Activated CD8-positive, alpha-beta T cell treated with anti-CD3 and anti-CD28 coated beads for 36 hours (primary cell): ENCODE data around the gene NXN. TPM values are rescaled to one million over a fixed set of nuclear protein-coding genes. Genes with fewer than 3 reads are reported as not detected.
A peak's percentile ranks its signal among the peaks of the same experiment; 100 is the strongest.

Experiments
- ATAC-seq: fragments of 200-7000 bp; cut with Tn5 transposase; one replicate; pipeline ENCODE4 v1.10.0; 2021; ENCODE audit warnings: mild to moderate bottlenecking, moderate library complexity
- CTCF ChIA-PET: fragments of 350-600 bp; sonication (Branson Sonifier 250); formaldehyde crosslinking; loops from one replicate; lab custom pipeline; 2021; ENCODE audit warnings: antibody characterized with exemption; lab: Charles Lee
- POLR2A ChIA-PET: fragments of 350-600 bp; sonication (Branson Sonifier 250); formaldehyde crosslinking; loops from one replicate; lab custom pipeline; 2021; ENCODE audit warnings: antibody characterized with exemption; lab: Charles Lee
- DNase-seq: peaks from one replicate; pipeline ENCODE4 v3.0.0-alpha.2; 2020
- H3K27ac Mint-ChIP-seq: one replicate; pipeline ENCODE4 v1.8.0; 2021; ENCODE audit warnings: mild to moderate bottlenecking, mixed read lengths
- H3K27me3 Mint-ChIP-seq: one replicate; pipeline ENCODE4 v1.8.0; 2021; ENCODE audit warnings: mixed read lengths
- H3K36me3 Mint-ChIP-seq: one replicate; pipeline ENCODE4 v1.8.0; 2021; ENCODE audit warnings: low read depth, mixed read lengths
- H3K4me1 Mint-ChIP-seq: one replicate; pipeline ENCODE4 v1.8.0; 2021; ENCODE audit warnings: low read depth, mixed read lengths
- H3K4me3 Mint-ChIP-seq: one replicate; pipeline ENCODE4 v1.8.0; 2021; ENCODE audit warnings: mild to moderate bottlenecking, moderate library complexity, mixed read lengths
- H3K9me3 Mint-ChIP-seq: one replicate; pipeline ENCODE4 v1.8.0; 2021; ENCODE audit warnings: mixed read lengths
- CTCF ChIP-seq: fragments of 200-600 bp; IDR thresholded peaks from one replicate; pipeline ENCODE4 v1.8.0; 2022; ENCODE audit warnings: antibody characterized with exemption, mild to moderate bottlenecking
- intact Hi-C: fragments of 100-400 bp; cut with micrococcal nuclease; formaldehyde crosslinking; loops from one replicate; pipeline ENCODE4 v1.10.0; 2022
- total RNA-seq, 2 experiments: library from RNA; stranded (reverse); gene quantifications; one replicate each; pipeline ENCODE4 v1.2.3, GENCODE V29; 2021

Gene NXN
- 1 to 10 TPM; 1.2 to 1.4 TPM for total RNA-seq

DNA sequence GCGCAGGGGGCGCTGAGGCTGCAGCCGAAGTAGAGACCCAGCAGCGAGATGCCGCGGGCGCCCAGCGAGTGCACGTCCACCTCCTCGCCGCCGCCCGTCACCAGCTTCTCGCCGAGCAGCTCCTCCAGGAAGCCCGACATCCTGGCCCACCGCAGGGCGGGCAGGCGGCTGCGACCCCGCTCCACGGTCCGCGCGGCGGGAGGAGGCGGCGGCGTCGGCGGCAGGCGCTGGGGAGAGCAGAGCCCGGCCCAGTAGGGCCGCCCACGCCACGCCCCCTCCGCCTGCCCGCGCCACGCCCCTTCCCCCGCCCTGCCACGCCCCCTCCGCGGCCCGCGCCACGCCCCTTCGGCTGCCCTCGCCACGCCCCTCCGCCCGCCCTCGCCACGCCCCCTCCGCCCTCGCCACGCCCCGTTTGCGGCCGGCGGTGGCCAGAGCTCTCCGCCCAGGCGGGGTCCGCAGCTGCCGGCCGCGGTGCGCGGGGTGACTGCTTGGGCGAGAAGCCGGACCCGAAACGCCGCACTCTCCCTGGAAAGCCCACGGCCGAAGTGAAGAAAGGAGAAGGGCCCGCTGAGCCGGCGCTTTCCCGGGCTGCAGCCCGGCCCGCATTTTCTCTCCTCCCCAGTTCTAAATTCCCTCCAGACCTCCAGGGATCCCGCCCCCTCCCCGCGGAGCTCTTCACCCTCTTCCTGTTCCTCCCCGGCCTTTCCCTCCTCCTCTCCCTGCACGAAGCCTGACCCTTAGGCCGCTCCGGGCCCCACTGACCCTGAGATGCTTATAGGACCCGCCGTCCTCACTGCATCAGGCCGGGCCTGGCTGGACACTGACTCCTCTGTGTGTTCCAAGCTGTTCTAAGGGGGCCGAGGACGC, at the start of gene NXN:
NXN (minus strand) TSS at position 238 of the 867 bp plus-strand sequence.
- CTCF ChIA-PET = interaction anchor here (1.0 to 3.5 kb wide), 17 partner anchors 9 to 815 kb away, joined by 3 to 63 read pairs (median 6); partner anchors contain the start of genes GEMIN4, GLOD4, MRM3 and TIMM22
- peak; percentile 87 for ATAC-seq
- H3K9me3 Mint-ChIP-seq = no peaks in the 10 kb centered on the region
- H3K4me1 Mint-ChIP-seq = peaks cover 11% of the 10 kb centered on the region
- TF ChIP-seq CTCF = no peak
- H3K27ac Mint-ChIP-seq = no peak within 1 kb of the TSS
- peaks cover 28% of the 10 kb centered on the region for H3K27me3 Mint-ChIP-seq
- no peaks in the 10 kb centered on the region for H3K36me3 Mint-ChIP-seq
- intact Hi-C loops = loop anchor here (5.0 to 10.0 kb wide), 2 partner anchors 95 to 182 kb away; no protein-coding TSS in a partner anchor
- POLR2A ChIA-PET = interaction anchor here (0.6 to 2.5 kb wide), 7 partner anchors 17 to 577 kb away, joined by 3 to 11 read pairs (median 3); partner anchors contain the start of genes GEMIN4, GLOD4, MRM3 and TIMM22
- DNase-seq = peak; percentile 86
- peak within 1 kb of the TSS; percentile 67 for H3K4me3 Mint-ChIP-seq

GRCh38 chr17:1027044-1027443, 47.5 kb upstream of the NXN start:
- ChIA-PET CTCF (no interaction called here), POLR2A (no interaction called here)
- H3K4me1 Mint-ChIP-seq = no peaks in the 10 kb centered on the region
- H3K36me3 Mint-ChIP-seq = no peaks in the 10 kb centered on the region
- H3K27me3 Mint-ChIP-seq = no peaks in the 10 kb centered on the region
- no peaks in the 10 kb centered on the region for H3K9me3 Mint-ChIP-seq
- intact Hi-C loops = no loop called here
- H3K4me3 Mint-ChIP-seq = no peak overlapping the region
- no peak for DNase-seq
- ATAC-seq = no peak
- no peak overlapping the region for H3K27ac Mint-ChIP-seq
- TF ChIP-seq CTCF = no peak

- DNase-seq (no peak), ATAC-seq (no peak)
- H3K4me3 Mint-ChIP-seq = no peak overlapping the region
- intact Hi-C loops = no loop called here
- TF ChIP-seq CTCF = no peak
- CTCF ChIA-PET = no interaction called here
- no peaks in the 10 kb centered on the region for H3K9me3 Mint-ChIP-seq
- no peak overlapping the region for H3K27ac Mint-ChIP-seq
- no peaks in the 10 kb centered on the region for H3K36me3 Mint-ChIP-seq
- no peaks in the 10 kb centered on the region for H3K4me1 Mint-ChIP-seq
- no peaks in the 10 kb centered on the region for H3K27me3 Mint-ChIP-seq
- POLR2A ChIA-PET = no interaction called here
Measured at GRCh38 chr17:1026599-1026975, 47.0 kb upstream of the NXN start.

GRCh38 chr17:1025733-1026598, 46.4 kb upstream of the NXN start:
- TF ChIP-seq CTCF = no peak
- no peaks in the 10 kb centered on the region for H3K9me3 Mint-ChIP-seq
- intact Hi-C loops = no loop called here
- H3K27me3 Mint-ChIP-seq = no peaks in the 10 kb centered on the region
- H3K4me1 Mint-ChIP-seq = no peaks in the 10 kb centered on the region
- no peaks in the 10 kb centered on the region for H3K36me3 Mint-ChIP-seq
- ATAC-seq (no peak), DNase-seq (no peak)
- ChIA-PET POLR2A (no interaction called here), CTCF (no interaction called here)
- H3K4me3 Mint-ChIP-seq = no peak overlapping the region
- no peak overlapping the region for H3K27ac Mint-ChIP-seq
